ENCODE measurements around the gene ZNF146. TPM values are rescaled to one million over a fixed set of nuclear protein-coding genes. Genes with fewer than 3 reads are reported as not detected.
"Not testable (repeated sequence)": the region's sequence is repeated elsewhere in the genome, so short reads cannot be mapped to it uniquely, and the experiment has no call there.

Gene ZNF146
- total RNA-seq, 1 donor from 2014 or later, result 69.0 TPM

DNA sequence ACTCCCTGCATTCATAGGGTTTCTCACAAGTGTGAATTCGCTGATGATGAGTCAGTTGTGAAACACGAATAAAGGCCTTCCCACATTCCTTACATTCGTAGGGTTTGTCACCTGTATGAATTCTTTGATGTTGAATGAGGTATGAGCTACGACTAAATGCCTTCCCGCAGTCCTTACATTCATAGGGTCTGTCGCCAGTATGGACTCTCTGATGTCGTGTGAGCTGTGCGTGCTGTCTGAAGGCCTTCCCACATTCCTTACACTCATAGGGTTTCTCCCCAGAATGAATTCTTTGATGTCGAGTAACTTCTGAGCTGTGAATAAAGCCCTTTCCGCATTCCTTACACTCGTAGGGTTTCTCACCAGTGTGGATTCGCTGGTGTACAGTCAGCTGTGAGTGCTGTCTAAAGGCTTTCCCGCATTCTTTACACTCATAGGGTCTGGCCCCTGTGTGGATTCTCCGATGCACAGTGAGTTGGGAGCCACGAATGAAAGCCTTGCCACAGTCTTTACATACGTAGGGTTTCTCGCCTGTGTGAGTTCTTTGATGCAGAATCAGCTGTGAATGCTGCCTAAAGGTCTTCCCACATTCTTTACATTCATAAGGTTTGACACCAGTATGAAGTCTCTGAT is 32.2 kb upstream of the ZNF146 start:
- Mint-ChIP-seq H3K4me1 (ENCODE audit: low read depth) (peaks cover 13% of the 10 kb centered on the region), H3K27ac (ENCODE audit: unreplicated experiment) (peak overlapping the region; percentile 89), H3K27me3 (ENCODE audit: low read depth) (no peaks in the 10 kb centered on the region), H3K4me3 (ENCODE audit: unreplicated experiment) (no peak overlapping the region), H3K36me3 (ENCODE audit: low read depth) (peaks cover 9% of the 10 kb centered on the region), H3K9me3 (ENCODE audit: low read depth) (no peaks in the 10 kb centered on the region)
- no peak for DNase-seq (ENCODE audit: low spot score)
- TF ChIP-seq, protein P1, sequence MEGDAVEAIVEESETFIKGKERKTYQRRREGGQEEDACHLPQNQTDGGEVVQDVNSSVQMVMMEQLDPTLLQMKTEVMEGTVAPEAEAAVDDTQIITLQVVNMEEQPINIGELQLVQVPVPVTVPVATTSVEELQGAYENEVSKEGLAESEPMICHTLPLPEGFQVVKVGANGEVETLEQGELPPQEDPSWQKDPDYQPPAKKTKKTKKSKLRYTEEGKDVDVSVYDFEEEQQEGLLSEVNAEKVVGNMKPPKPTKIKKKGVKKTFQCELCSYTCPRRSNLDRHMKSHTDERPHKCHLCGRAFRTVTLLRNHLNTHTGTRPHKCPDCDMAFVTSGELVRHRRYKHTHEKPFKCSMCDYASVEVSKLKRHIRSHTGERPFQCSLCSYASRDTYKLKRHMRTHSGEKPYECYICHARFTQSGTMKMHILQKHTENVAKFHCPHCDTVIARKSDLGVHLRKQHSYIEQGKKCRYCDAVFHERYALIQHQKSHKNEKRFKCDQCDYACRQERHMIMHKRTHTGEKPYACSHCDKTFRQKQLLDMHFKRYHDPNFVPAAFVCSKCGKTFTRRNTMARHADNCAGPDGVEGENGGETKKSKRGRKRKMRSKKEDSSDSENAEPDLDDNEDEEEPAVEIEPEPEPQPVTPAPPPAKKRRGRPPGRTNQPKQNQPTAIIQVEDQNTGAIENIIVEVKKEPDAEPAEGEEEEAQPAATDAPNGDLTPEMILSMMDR (IDR thresholded peaks at IDR 0.05), result no peak

DNA sequence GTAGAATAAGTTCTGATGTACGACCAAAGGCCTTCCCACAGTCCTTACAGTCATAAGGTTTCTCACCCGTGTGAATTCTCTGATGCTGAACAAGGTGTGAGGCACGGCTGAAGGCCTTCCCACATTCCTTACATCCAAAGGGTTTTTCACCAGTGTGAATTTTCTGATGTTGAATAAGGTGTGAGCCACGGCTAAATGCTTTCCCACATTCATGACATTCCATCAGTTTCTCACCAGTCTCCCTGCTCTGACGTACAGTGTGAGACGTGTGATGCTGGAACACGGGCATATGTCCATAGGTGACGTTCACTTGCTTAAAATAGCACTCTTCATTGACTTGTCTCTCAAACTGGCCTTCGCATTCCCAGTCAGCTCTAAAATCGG is 31.7 kb upstream of the ZNF146 start:
- Mint-ChIP-seq H3K27ac (ENCODE audit: unreplicated experiment) (peak overlapping the region; percentile 89), H3K4me1 (ENCODE audit: low read depth) (peaks cover 12% of the 10 kb centered on the region), H3K36me3 (ENCODE audit: low read depth) (peaks cover 10% of the 10 kb centered on the region), H3K4me3 (ENCODE audit: unreplicated experiment) (no peak overlapping the region), H3K9me3 (ENCODE audit: low read depth) (no peaks in the 10 kb centered on the region), H3K27me3 (ENCODE audit: low read depth) (no peaks in the 10 kb centered on the region)
- TF ChIP-seq, protein P1 (IDR thresholded peaks at IDR 0.05), result no peak
- DNase-seq (ENCODE audit: low spot score), result no peak

DNA sequence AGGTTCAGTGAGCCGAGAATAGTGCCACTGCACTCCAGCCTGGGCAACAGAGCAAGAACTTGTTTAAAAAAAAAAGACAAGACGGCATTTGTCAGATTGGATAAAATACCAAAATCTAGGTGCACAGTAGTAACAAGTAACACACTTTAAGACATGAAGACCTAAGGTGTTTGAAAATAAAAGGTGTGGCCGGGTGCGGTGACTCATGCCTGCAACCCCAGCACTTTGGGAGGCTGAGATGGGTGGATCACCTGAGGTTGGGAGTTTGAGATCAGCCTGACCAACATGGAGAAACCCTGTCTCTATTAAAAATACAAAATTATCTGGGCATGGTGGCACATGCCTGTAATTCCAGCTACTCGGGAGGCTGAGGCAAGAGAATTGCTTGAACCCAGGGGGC is 28.2 kb upstream of the ZNF146 start:
- DNase-seq (ENCODE audit: low spot score); H3K4me3 Mint-ChIP-seq (ENCODE audit: unreplicated experiment); H3K27me3 Mint-ChIP-seq (ENCODE audit: low read depth); H3K27ac Mint-ChIP-seq (ENCODE audit: unreplicated experiment); H3K9me3 Mint-ChIP-seq (ENCODE audit: low read depth): not testable (repeated sequence)
- H3K4me1 Mint-ChIP-seq (ENCODE audit: low read depth), result peaks cover 12% of the 10 kb centered on the region
- peaks cover 13% of the 10 kb centered on the region for H3K36me3 Mint-ChIP-seq (ENCODE audit: low read depth)

DNA sequence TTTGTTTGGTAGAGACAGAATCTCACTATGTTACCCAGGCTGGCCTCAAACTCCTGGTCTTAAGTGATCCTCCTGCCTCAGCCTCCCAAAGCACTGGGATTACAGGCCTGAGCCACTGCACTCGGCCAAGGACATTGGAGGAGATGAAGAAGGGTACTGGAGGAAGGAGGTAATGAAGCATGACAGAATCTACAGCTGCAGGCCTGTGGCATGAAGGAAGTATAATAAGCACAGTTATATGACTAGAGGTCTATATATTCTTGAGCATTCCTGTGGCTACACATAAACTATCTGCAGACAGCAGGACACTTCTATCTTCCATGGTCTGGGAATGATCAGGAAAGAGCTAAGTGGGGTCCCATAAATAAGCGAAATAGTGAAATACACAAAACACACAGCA is 18.7 kb upstream of the ZNF146 start:
- Mint-ChIP-seq H3K27ac (ENCODE audit: unreplicated experiment) (no peak overlapping the region), H3K36me3 (ENCODE audit: low read depth) (peaks cover 21% of the 10 kb centered on the region), H3K4me3 (ENCODE audit: unreplicated experiment) (no peak overlapping the region), H3K4me1 (ENCODE audit: low read depth) (no peaks in the 10 kb centered on the region), H3K27me3 (ENCODE audit: low read depth) (no peaks in the 10 kb centered on the region), H3K9me3 (ENCODE audit: low read depth) (no peaks in the 10 kb centered on the region)
- TF ChIP-seq, protein P1 (IDR thresholded peaks at IDR 0.05), result no peak
- DNase-seq (ENCODE audit: low spot score), result no peak

DNA sequence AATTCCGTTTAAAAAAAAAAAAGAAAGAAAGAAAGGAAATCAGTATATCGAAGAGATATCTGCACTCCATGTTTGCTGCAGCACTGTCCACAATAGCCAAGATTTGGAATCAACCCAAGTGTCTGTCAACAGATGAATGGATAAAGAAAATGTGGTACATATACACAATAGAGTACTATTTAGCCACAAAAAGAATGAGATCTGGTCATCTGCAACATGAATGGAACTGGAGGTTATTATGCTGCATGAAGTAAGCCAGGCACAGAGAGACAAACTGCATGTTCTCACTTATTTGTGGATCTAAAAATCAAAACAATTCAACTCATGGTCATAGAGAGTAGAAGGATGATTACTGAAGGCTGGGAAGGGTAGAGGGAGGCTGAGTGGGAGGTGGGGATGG is 16.8 kb upstream of the ZNF146 start:
- H3K9me3 Mint-ChIP-seq (ENCODE audit: low read depth), result no peaks in the 10 kb centered on the region
- TF ChIP-seq, protein P1 (IDR thresholded peaks at IDR 0.05), result no peak
- no peaks in the 10 kb centered on the region for H3K4me1 Mint-ChIP-seq (ENCODE audit: low read depth)
- no peak for DNase-seq (ENCODE audit: low spot score)
- H3K27ac Mint-ChIP-seq (ENCODE audit: unreplicated experiment), result no peak overlapping the region
- peaks cover 20% of the 10 kb centered on the region for H3K36me3 Mint-ChIP-seq (ENCODE audit: low read depth)
- H3K27me3 Mint-ChIP-seq (ENCODE audit: low read depth), result no peaks in the 10 kb centered on the region
- no peak overlapping the region for H3K4me3 Mint-ChIP-seq (ENCODE audit: unreplicated experiment)

DNA sequence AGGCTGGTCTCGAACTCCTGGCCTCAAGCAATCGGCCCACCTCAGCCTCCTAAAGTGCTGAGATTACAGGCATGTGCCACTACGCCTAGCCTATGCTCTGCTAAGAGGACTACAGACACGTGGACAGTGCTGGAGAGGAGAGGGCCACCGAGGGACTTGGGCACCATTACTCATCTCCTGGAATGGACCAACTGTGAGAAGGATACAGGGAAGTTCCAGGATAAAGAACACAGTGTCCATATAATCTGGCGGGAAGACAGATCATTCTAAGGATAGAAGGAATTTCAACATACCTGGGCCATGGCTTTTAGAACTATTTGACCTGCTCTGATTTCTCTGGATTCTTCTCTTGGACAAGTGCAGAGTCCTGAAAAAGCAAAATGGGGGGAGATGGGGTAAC is 13.2 kb upstream of the ZNF146 start:
- TF ChIP-seq, protein P1 (IDR thresholded peaks at IDR 0.05), result no peak
- H3K4me3 Mint-ChIP-seq (ENCODE audit: unreplicated experiment), result no peak overlapping the region
- H3K27me3 Mint-ChIP-seq (ENCODE audit: low read depth), result no peaks in the 10 kb centered on the region
- DNase-seq (ENCODE audit: low spot score), result no peak
- no peaks in the 10 kb centered on the region for H3K4me1 Mint-ChIP-seq (ENCODE audit: low read depth)
- H3K9me3 Mint-ChIP-seq (ENCODE audit: low read depth), result no peaks in the 10 kb centered on the region
- peaks cover 8% of the 10 kb centered on the region for H3K36me3 Mint-ChIP-seq (ENCODE audit: low read depth)
- no peak overlapping the region for H3K27ac Mint-ChIP-seq (ENCODE audit: unreplicated experiment)

All from chondrocyte (in vitro differentiated cells).